ENCODE data around the gene FCGR3B.
"Not testable (repeated sequence)": the region's sequence is repeated elsewhere in the genome, so short reads cannot be mapped to it uniquely, and the experiment has no call there.

DNA sequence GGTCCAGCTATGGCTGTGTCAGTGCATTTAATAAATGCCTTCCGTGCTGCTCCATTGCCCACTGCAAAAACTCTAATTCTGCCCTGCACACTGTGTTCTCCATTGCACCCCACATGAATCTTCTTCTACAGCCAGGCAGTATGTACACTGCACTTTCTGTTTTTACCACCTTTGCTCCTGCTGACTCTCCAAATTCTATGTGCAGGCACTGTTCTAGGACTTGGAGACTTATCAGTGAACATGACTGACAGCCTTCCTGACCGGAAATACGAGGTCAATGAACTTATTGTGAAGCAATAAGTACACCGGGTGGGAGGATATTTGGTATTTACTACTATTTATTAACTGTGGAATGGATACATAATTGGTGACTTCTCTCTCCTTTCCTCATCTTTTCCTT, 33.7 kb upstream of the FCGR3B start:
- not testable (repeated sequence) for TF ChIP-seq CTCF, EP300 (IDR thresholded peaks at IDR 0.05)

Data from ovary (tissue), 3 donors.